Iris pigment epithelial cell (primary cell): ENCODE results near the gene P2RY8.
"Not testable (repeated sequence)": the region's sequence is repeated elsewhere in the genome, so short reads cannot be mapped to it uniquely, and the experiment has no call there.

Source experiments
- DNase-seq: peaks from one replicate; pipeline ENCODE4 v3.0.0-alpha.2; 2011; ENCODE audit warnings: low read depth

Gene P2RY8

GRCh38 chrX:1464041-1464970 is 72.7 kb downstream of the P2RY8 start:
- no peak for DNase-seq

- DNase-seq, result no peak
These were observed 73.4 kb downstream of the P2RY8 start for GRCh38 chrX:1463581-1463980.

GRCh38 chrX:1462596-1463251 is 74.3 kb downstream of the P2RY8 start:
- peak; percentile 79 for DNase-seq

GRCh38 chrX:1462110-1462509 is 74.9 kb downstream of the P2RY8 start:
- DNase-seq, result no peak

- DNase-seq, result no peak
These were observed 81.1 kb downstream of the P2RY8 start for GRCh38 chrX:1455948-1456280.

GRCh38 chrX:1453951-1454785 is 82.8 kb downstream of the P2RY8 start:
- peak; percentile 71 for DNase-seq

- DNase-seq, result no peak
These were observed 83.6 kb downstream of the P2RY8 start for GRCh38 chrX:1453395-1453783.

GRCh38 chrX:1452516-1453394 is 84.2 kb downstream of the P2RY8 start, which contains the start of gene ASMTL:
Gene ASMTL (minus strand): TSS chrX:1452909. CDS start chrX:1452840, 69 bp downstream.
- peak; percentile 98 for DNase-seq

- no peak for DNase-seq
These were observed 85.1 kb downstream of the P2RY8 start for GRCh38 chrX:1451661-1452515.

GRCh38 chrX:1451251-1451660 is 85.7 kb downstream of the P2RY8 start:
- no peak for DNase-seq

- no peak for DNase-seq
These were observed 86.4 kb downstream of the P2RY8 start for GRCh38 chrX:1450361-1451161.

- DNase-seq, result no peak
These were observed 87.2 kb downstream of the P2RY8 start for GRCh38 chrX:1449823-1450149.

GRCh38 chrX:1449036-1449822 is 87.8 kb downstream of the P2RY8 start:
- DNase-seq, result no peak

GRCh38 chrX:1448573-1449001 is 88.4 kb downstream of the P2RY8 start:
- not testable (repeated sequence) for DNase-seq

- not testable (repeated sequence) for DNase-seq
These were observed 88.9 kb downstream of the P2RY8 start for GRCh38 chrX:1447969-1448572.

GRCh38 chrX:1446984-1447968 is 89.7 kb downstream of the P2RY8 start:
- DNase-seq, result not testable (repeated sequence)
